ENCODE data around the gene DYNLT1. TPM values are rescaled to one million over a fixed set of nuclear protein-coding genes. Genes with fewer than 3 reads are reported as not detected.

The DYNLT1 gene
- polyA plus RNA-seq, 3 donors from 2014 or later: 94.2 to 141 (median 119) TPM

- Mint-ChIP-seq H3K4me1 (peaks cover 48 to 81% of the 10 kb centered on the region in 2 donors), H3K27ac (peak overlapping the region; percentile 64 to 92 (median 88)), H3K9me3 (peaks cover 0 to 3% (median 0%) of the 10 kb centered on the region in 6 donors), H3K27me3 (ENCODE audit: low read depth in 3 of 3) (peaks cover 0 to 8% (median 3%) of the 10 kb centered on the region in 3 donors), H3K4me3 (no peak overlapping the region), H3K36me3 (peaks cover 23 to 69% (median 25%) of the 10 kb centered on the region in 3 donors)
- no peak for DNase-seq
Observed at GRCh38 chr6:158631678-158632537, 12.6 kb downstream of the DYNLT1 start.

GRCh38 chr6:158630938-158631616, 13.5 kb downstream of the DYNLT1 start:
- H3K9me3 Mint-ChIP-seq: peaks cover 0 to 3% (median 0%) of the 10 kb centered on the region in 6 donors
- peaks cover 52 to 81% of the 10 kb centered on the region in 2 donors for H3K4me1 Mint-ChIP-seq
- peaks cover 29 to 69% (median 31%) of the 10 kb centered on the region in 3 donors for H3K36me3 Mint-ChIP-seq
- peak overlapping the region; percentile 64 to 92 (median 88) for H3K27ac Mint-ChIP-seq
- H3K4me3 Mint-ChIP-seq: no peak overlapping the region
- no peak for DNase-seq
- H3K27me3 Mint-ChIP-seq (ENCODE audit: low read depth in 3 of 3): peaks cover 0 to 10% (median 0%) of the 10 kb centered on the region in 3 donors

- Mint-ChIP-seq H3K4me3 (no peak overlapping the region), H3K27ac (peak overlapping the region; percentile 63 to 90 (median 79)), H3K36me3 (peaks cover 34 to 67% (median 34%) of the 10 kb centered on the region in 3 donors), H3K4me1 (peaks cover 44 to 71% of the 10 kb centered on the region in 2 donors), H3K9me3 (peaks cover 0 to 3% (median 0%) of the 10 kb centered on the region in 6 donors), H3K27me3 (ENCODE audit: low read depth in 3 of 3) (peaks cover 0 to 9% (median 2%) of the 10 kb centered on the region in 3 donors)
- no peak for DNase-seq
Observed at GRCh38 chr6:158629367-158630221, 14.9 kb downstream of the DYNLT1 start.

GRCh38 chr6:158628542-158628941, 16.0 kb downstream of the DYNLT1 start:
- Mint-ChIP-seq H3K9me3 (peaks cover 0 to 3% (median 0%) of the 10 kb centered on the region in 6 donors), H3K4me3 (no peak overlapping the region), H3K36me3 (peaks cover 34 to 71% (median 34%) of the 10 kb centered on the region in 3 donors), H3K27me3 (ENCODE audit: low read depth in 3 of 3) (peaks cover 0 to 9% (median 2%) of the 10 kb centered on the region in 3 donors), H3K27ac (peak overlapping the region in 4 of 6 donors; percentile 81 to 97 (median 90)), H3K4me1 (peaks cover 41 to 60% of the 10 kb centered on the region in 2 donors)
- DNase-seq: no peak

GRCh38 chr6:158627940-158628211, 16.7 kb downstream of the DYNLT1 start:
- DNase-seq: no peak
- H3K36me3 Mint-ChIP-seq: peaks cover 34 to 72% (median 34%) of the 10 kb centered on the region in 3 donors

GRCh38 chr6:158627168-158627939, 17.2 kb downstream of the DYNLT1 start:
- peaks cover 32 to 72% (median 34%) of the 10 kb centered on the region in 3 donors for H3K36me3 Mint-ChIP-seq
- DNase-seq: no peak

More at GRCh38 chr6:158627940-158628211, 16.7 kb downstream of the DYNLT1 start:
- Mint-ChIP-seq H3K4me3 (no peak overlapping the region), H3K27me3 (ENCODE audit: low read depth in 3 of 3) (peaks cover 0 to 9% (median 2%) of the 10 kb centered on the region in 3 donors), H3K9me3 (peaks cover 0 to 3% (median 0%) of the 10 kb centered on the region in 6 donors), H3K27ac (peak overlapping the region in 5 of 6 donors; percentile 81 to 97 (median 92)), H3K4me1 (peaks cover 39 to 54% of the 10 kb centered on the region in 2 donors)

DNA sequence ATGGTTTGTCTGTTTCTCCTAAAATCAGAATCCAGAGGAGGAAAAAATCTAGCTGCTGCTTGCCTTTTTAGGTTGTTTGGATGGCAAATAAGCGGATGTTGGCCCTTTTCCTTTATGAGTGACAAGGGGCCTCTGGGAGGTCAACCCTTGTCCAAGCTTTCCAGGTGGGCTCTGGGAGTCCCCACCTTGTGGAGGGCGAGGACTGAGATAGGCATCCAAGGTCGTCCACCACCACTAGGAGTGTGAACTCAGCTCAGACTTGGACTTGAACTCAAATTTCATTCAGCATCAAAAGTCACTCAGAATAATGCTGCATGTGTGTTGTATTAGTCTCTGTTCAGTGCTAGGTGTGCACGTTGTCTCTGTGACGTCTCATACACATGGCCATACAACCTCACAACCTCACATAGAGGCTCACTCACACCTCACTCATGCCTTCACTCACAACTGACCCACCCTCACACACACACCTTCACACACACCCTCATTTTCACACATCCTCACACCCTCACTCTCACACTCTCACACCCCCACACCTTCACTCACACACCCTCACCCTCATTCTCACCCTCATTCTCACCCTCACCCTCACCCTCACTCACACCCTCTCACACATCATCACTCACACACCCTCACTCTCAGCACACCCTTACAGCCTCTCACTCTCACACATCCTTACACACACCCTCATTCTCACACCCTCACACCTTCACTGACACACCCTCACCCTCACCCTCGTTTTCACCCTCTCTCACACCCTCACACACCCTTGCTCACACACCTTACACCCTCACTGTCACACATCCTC, 18.0 kb downstream of the DYNLT1 start:
- peak overlapping the region; percentile 81 to 97 (median 92) for H3K27ac Mint-ChIP-seq
- H3K4me1 Mint-ChIP-seq: peaks cover 34 to 45% of the 10 kb centered on the region in 2 donors
- no peak overlapping the region for H3K4me3 Mint-ChIP-seq
- H3K9me3 Mint-ChIP-seq: peaks cover 0 to 3% (median 0%) of the 10 kb centered on the region in 6 donors
- H3K27me3 Mint-ChIP-seq (ENCODE audit: low read depth in 3 of 3): peaks cover 0 to 7% (median 2%) of the 10 kb centered on the region in 3 donors
- H3K36me3 Mint-ChIP-seq: peaks cover 26 to 69% (median 34%) of the 10 kb centered on the region in 3 donors
- DNase-seq: no peak

More at GRCh38 chr6:158627168-158627939, 17.2 kb downstream of the DYNLT1 start:
- H3K4me3 Mint-ChIP-seq: no peak overlapping the region
- peak overlapping the region; percentile 81 to 97 (median 92) for H3K27ac Mint-ChIP-seq
- peaks cover 0 to 3% (median 0%) of the 10 kb centered on the region in 6 donors for H3K9me3 Mint-ChIP-seq
- H3K4me1 Mint-ChIP-seq: peaks cover 39 to 53% of the 10 kb centered on the region in 2 donors
- H3K27me3 Mint-ChIP-seq (ENCODE audit: low read depth in 3 of 3): peaks cover 0 to 9% (median 2%) of the 10 kb centered on the region in 3 donors

DNA sequence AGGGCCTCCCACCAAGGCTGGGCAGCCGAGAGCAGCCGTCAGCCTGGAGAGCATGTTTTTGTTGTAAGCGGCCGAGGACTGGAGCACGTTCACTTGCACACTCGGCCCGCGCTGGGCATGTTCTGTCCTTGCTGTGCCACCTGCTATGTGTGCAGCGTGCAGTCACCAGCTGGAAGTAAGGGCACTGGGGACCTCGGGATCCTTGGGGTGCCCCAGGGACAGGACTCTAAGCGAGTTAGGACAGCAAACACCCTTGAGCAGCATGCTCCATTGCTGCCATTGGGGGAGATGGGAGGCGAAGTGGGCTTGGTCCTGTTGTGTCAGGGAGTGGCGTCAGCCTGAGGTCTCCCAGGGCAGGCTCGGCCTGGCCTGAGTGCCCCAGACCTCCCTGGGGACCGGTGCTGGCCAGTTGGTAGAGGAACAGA, 18.6 kb downstream of the DYNLT1 start:
- Mint-ChIP-seq H3K4me3 (no peak overlapping the region), H3K27me3 (ENCODE audit: low read depth in 3 of 3) (peaks cover 0 to 4% (median 2%) of the 10 kb centered on the region in 3 donors), H3K27ac (peak overlapping the region; percentile 81 to 97 (median 92)), H3K36me3 (peaks cover 24 to 67% (median 34%) of the 10 kb centered on the region in 3 donors), H3K9me3 (peaks cover 0 to 3% (median 0%) of the 10 kb centered on the region in 6 donors), H3K4me1 (peaks cover 31 to 39% of the 10 kb centered on the region in 2 donors)
- DNase-seq: no peak

- Mint-ChIP-seq H3K4me1 (peaks cover 31 to 41% of the 10 kb centered on the region in 2 donors), H3K36me3 (peaks cover 26 to 73% (median 34%) of the 10 kb centered on the region in 3 donors), H3K27ac (peak overlapping the region; percentile 81 to 97 (median 88)), H3K9me3 (peaks cover 0 to 3% (median 0%) of the 10 kb centered on the region in 6 donors), H3K27me3 (ENCODE audit: low read depth in 3 of 3) (peaks cover 0 to 4% (median 2%) of the 10 kb centered on the region in 3 donors), H3K4me3 (no peak overlapping the region)
- no peak for DNase-seq
Observed at GRCh38 chr6:158624684-158625682, 19.6 kb downstream of the DYNLT1 start.

- H3K9me3 Mint-ChIP-seq: peaks cover 0 to 3% (median 0%) of the 10 kb centered on the region in 6 donors
- H3K4me3 Mint-ChIP-seq: no peak overlapping the region
- peaks cover 35 to 43% of the 10 kb centered on the region in 2 donors for H3K4me1 Mint-ChIP-seq
- peaks cover 24 to 71% (median 30%) of the 10 kb centered on the region in 3 donors for H3K36me3 Mint-ChIP-seq
- peak overlapping the region; percentile 45 to 71 (median 58) for H3K27ac Mint-ChIP-seq
- peaks cover 0 to 4% (median 2%) of the 10 kb centered on the region in 3 donors for H3K27me3 Mint-ChIP-seq (ENCODE audit: low read depth in 3 of 3)
- DNase-seq: no peak
Observed at GRCh38 chr6:158622545-158623190, 21.9 kb downstream of the DYNLT1 start.
